ENCODE results near the gene HTATSF1.

GRCh38 chrX:136452614-136453013 lies 44.8 kb upstream of the HTATSF1 start:
- TF ChIP-seq POLR2A (IDR thresholded peaks at IDR 0.05): no peak
- TF ChIP-seq CTCF (IDR thresholded peaks at IDR 0.05): no peak
- no peak for TF ChIP-seq POLR2AphosphoS5 (IDR thresholded peaks at IDR 0.05)
